HepG2 (cell line): ENCODE measurements around the gene TP53BP2. TPM values are rescaled to one million over a fixed set of nuclear protein-coding genes. Genes with fewer than 3 reads are reported as not detected.

Source experiments
- ATAC-seq: fragments of 200-7000 bp; cut with Tn5 transposase; 3 replicates; pipeline ENCODE4 v1.9.1; 2020; ENCODE audit warnings: mild to moderate bottlenecking, moderate library complexity
- BruUV-seq: library from RNA; stranded (reverse); fragments of 400-500 nt; replicated peaks from 2 replicates; lab custom pipeline; 2021; lab: Mats Ljungman, UMichigan
- CTCF ChIA-PET: fragments of 300-600 bp; formaldehyde crosslinking; extraction: SDS; loops from one replicate; lab custom pipeline; 2021; ENCODE audit warnings: low total read pairs, inconsistent platforms, low intra/inter-chr PET ratio; lab: Yijun Ruan, JAX
- POLR2A ChIA-PET: fragments of 350-600 bp; sonication (Branson Sonifier 250); formaldehyde crosslinking; loops from one replicate; lab custom pipeline; 2020; ENCODE audit warnings: antibody characterized with exemption, inconsistent platforms; lab: Yijun Ruan, JAX
- DNase-seq: peaks from one replicate; pipeline ENCODE4 v3.0.0-alpha.2; 2015; ENCODE audit warnings: low spot score
- FAIRE-seq: peaks from 3 replicates; lab custom pipeline; 2011; peaks lifted over from hg19 to GRCh38; lab: Jason Lieb, UNC
- H2AFZ ChIP-seq: one replicate; pipeline ENCODE4 v1.6.1; 2011; ENCODE audit warnings: low read length, inconsistent platforms
- H3K27ac ChIP-seq: fragments of 300-600 bp; 3 replicates; pipeline ENCODE4 v1.8.0; 2011; ENCODE audit warnings: mixed run types, mild to moderate bottlenecking, mixed read lengths, low read length, inconsistent platforms; ENCODE audit not compliant: insufficient read depth; ENCODE audit errors: extremely low read length
- H3K27me3 ChIP-seq, 2 experiments: fragments of 200-600 bp in 1 of 2; 2 replicates in 1 of 2; 3 replicates in 1 of 2; pipeline versions ENCODE4 v1.6.0 to v1.8.0; 2011; ENCODE audit warnings: low read length in 2 of 2, mild to moderate bottlenecking in 2 of 2, moderate library complexity in 2 of 2, inconsistent platforms in 1 of 2; ENCODE audit not compliant: insufficient read depth in 2 of 2, control insufficient read depth in 1 of 2
- H3K36me3 ChIP-seq, 2 experiments: fragments of 200-600 bp in 1 of 2; replicated peaks in 1 of 2; 2 replicates in 1 of 2; 3 replicates in 1 of 2; pipeline versions ENCODE4 v1.5.1 to v1.8.0; 2011; ENCODE audit warnings: low read length in 2 of 2, inconsistent platforms in 1 of 2; ENCODE audit not compliant: insufficient read depth in 2 of 2, control insufficient read depth in 1 of 2
- H3K4me1 ChIP-seq: 2 replicates; pipeline ENCODE4 v1.5.1; 2012; ENCODE audit warnings: low read length, inconsistent platforms; ENCODE audit not compliant: insufficient read depth
- H3K4me2 ChIP-seq: 2 replicates; pipeline ENCODE4 v1.6.0; 2011; ENCODE audit warnings: low read depth, low read length, inconsistent platforms
- H3K4me3 ChIP-seq, 3 experiments: fragments of 200-600 bp in 1 of 3; sonication (generic), shearing (Covaris generic) in 1 of 3; replicated peaks in 1 of 3; 2 replicates each; pipeline ENCODE4 v1.5.1; 2011 to 2016; ENCODE audit warnings: low read length in 3 of 3, inconsistent platforms in 2 of 3, low read depth in 2 of 3, mild to moderate bottlenecking in 2 of 3, control low read depth in 1 of 3, mixed read lengths in 1 of 3; ENCODE audit not compliant: insufficient read depth in 1 of 3
- H3K79me2 ChIP-seq: one replicate; pipeline ENCODE4 v1.6.1; 2011; ENCODE audit warnings: low read length, inconsistent platforms; ENCODE audit not compliant: insufficient read depth
- H3K9ac ChIP-seq: 2 replicates; pipeline ENCODE4 v1.6.0; 2011; ENCODE audit warnings: mild to moderate bottlenecking, low read depth, low read length, inconsistent platforms; ENCODE audit not compliant: insufficient read depth
- H3K9me3 ChIP-seq: 2 replicates; pipeline ENCODE4 v1.5.1; 2012; ENCODE audit warnings: mild to moderate bottlenecking, low read length
- H4K20me1 ChIP-seq: 2 replicates; pipeline ENCODE4 v1.6.0; 2011; ENCODE audit warnings: inconsistent platforms, mild to moderate bottlenecking, low read length, moderate library complexity; ENCODE audit not compliant: insufficient read depth
- CREM ChIP-seq, 2 experiments: sonication (generic) in 1 of 2; formaldehyde crosslinking in 1 of 2; IDR thresholded peaks; 2 replicates each; pipeline versions ENCODE4 v1.4.0 to v1.6.1; 2016 to 2020; ENCODE audit warnings: antibody characterized with exemption in 1 of 2, mild to moderate bottlenecking in 1 of 2, missing genetic modification reagents in 1 of 2
- FOSL1 ChIP-seq: sonication (generic); formaldehyde crosslinking; IDR thresholded peaks from 2 replicates; pipeline ENCODE4 v1.9.0; 2021; ENCODE audit warnings: missing genetic modification reagents, borderline replicate concordance
- IRF9 ChIP-seq: sonication (generic); formaldehyde crosslinking; IDR thresholded peaks from 2 replicates; pipeline ENCODE4 v1.8.0; 2022; ENCODE audit warnings: missing genetic modification reagents, mild to moderate bottlenecking, borderline replicate concordance
- KDM4B ChIP-seq: sonication (generic); formaldehyde crosslinking; IDR thresholded peaks from 2 replicates; pipeline ENCODE4 v1.4.0; 2020; ENCODE audit warnings: missing genetic modification reagents
- RBM39 ChIP-seq: fragments of 200-400 bp; formaldehyde crosslinking; IDR thresholded peaks from one replicate; pipeline ENCODE4 v1.6.1; 2018; ENCODE audit warnings: antibody characterized with exemption, mild to moderate bottlenecking, low read depth, low read length; ENCODE audit not compliant: poor library complexity, severe bottlenecking
- ZNF251 ChIP-seq: sonication (generic); formaldehyde crosslinking; IDR thresholded peaks from 2 replicates; pipeline ENCODE4 v1.9.0; 2021; ENCODE audit warnings: mild to moderate bottlenecking, missing genetic modification reagents
- ZNF431 ChIP-seq: sonication (generic); formaldehyde crosslinking; IDR thresholded peaks from 2 replicates; pipeline ENCODE4 v1.9.0; 2022; ENCODE audit warnings: missing genetic modification reagents, low read depth, mild to moderate bottlenecking, borderline replicate concordance
- ZNF747 ChIP-seq: sonication (generic); formaldehyde crosslinking; IDR thresholded peaks from 2 replicates; pipeline ENCODE4 v1.8.1; 2023; ENCODE audit warnings: missing genetic modification reagents, mild to moderate bottlenecking, borderline replicate concordance
- ZNF83 ChIP-seq: sonication (generic); formaldehyde crosslinking; IDR thresholded peaks from 2 replicates; pipeline ENCODE4 v1.4.0; 2020; ENCODE audit warnings: missing genetic modification reagents, mild to moderate bottlenecking, borderline replicate concordance
- ZNF878 ChIP-seq: sonication (generic); formaldehyde crosslinking; IDR thresholded peaks from 2 replicates; pipeline ENCODE4 v1.8.1; 2023; ENCODE audit warnings: mild to moderate bottlenecking, missing genetic modification reagents, moderate library complexity
- WGBS: methylation state at CpG from one replicate; pipeline ENCODE4 v1.1.6; 2017; ENCODE audit warnings: low lambda C conversion rate; 5-methylcytosine and 5-hydroxymethylcytosine counted together
- in situ Hi-C: cut with HindIII; loops from 2 replicates; pipeline ENCODE4 v1.10.0; 2017; ENCODE audit warnings: low pct_unique_long_range_greater_than_20kb; ENCODE audit not compliant: extremely low pct_ligation_motif_present
- intact Hi-C: fragments of 100-400 bp; cut with micrococcal nuclease; formaldehyde crosslinking; loops from one replicate; pipeline ENCODE4 v1.10.0; 2022; ENCODE audit not compliant: unreplicated experiment
- polyA plus RNA-seq, 8 experiments: library from polyadenylated mRNA; depleted of rRNA in 3 of 8; stranded (reverse) in 7 of 8; unstranded in 1 of 8; fragments of >200 nt; fragmentation: Illumina TruSeq in 4 of 8; extraction: Trizol in 4 of 8; gene quantifications; 2 replicates each; pipeline versions ENCODE4 v1.2.1 to v1.2.3, GENCODE V29; 2011 to 2016; ENCODE audit warnings: low read depth in 4 of 8, missing spikeins in 1 of 8, mixed read lengths in 1 of 8; ENCODE audit not compliant: insufficient read depth in 1 of 8
- total RNA-seq, 5 experiments: library from RNA; depleted of rRNA; stranded (reverse); fragments of >200 nt; fragmentation: Illumina TruSeq; extraction: Trizol; gene quantifications; 2 replicates each; pipeline ENCODE4 v1.2.3, GENCODE V29; 2016; ENCODE audit warnings: low read depth in 1 of 5

Gene TP53BP2
- total and polyA plus RNA-seq, 2 of the 13 experiments (the other 11 are each of a cell fraction or from before 2014, with no cell fraction given), result 10.0 to 14.0 TPM

GRCh38 chr1:223878598-223879325 is 33.0 kb upstream of the TP53BP2 start:
- no peak overlapping the region for H3K4me2 ChIP-seq
- 92% methylated on average over 1 of the region's 1 CpG for WGBS
- H3K4me1 ChIP-seq, result no peaks in the 10 kb centered on the region
- no peak overlapping the region for H3K9ac ChIP-seq
- no peaks in the 10 kb centered on the region for H3K9me3 ChIP-seq
- H3K79me2 ChIP-seq, result no peaks in the 10 kb centered on the region
- ChIA-PET POLR2A (no interaction called here), CTCF (no interaction called here)
- H3K27me3 ChIP-seq, result no peaks in the 10 kb centered on the region
- DNase-seq (no peak), FAIRE-seq (no peak), ATAC-seq (no peak)
- intact Hi-C loops (no loop called here), in situ Hi-C loops (no loop called here)
- H3K27ac ChIP-seq, result no peak overlapping the region
- BruUV-seq, result no TSS peak
- TF ChIP-seq RBM39, result no peak
- TF ChIP-seq ZNF251 (CRISPR knock-in tag), result no peak
- no peak for TF ChIP-seq ZNF431 (CRISPR knock-in tag)
- TF ChIP-seq ZNF747, result no peak
- TF ChIP-seq ZNF878, result no peak
- TF ChIP-seq IRF9 (CRISPR knock-in tag), result no peak
- TF ChIP-seq ZNF83, result no peak
- TF ChIP-seq FOSL1, result no peak
- TF ChIP-seq KDM4B (CRISPR knock-in tag), result no peak
- no peak for TF ChIP-seq CREM (IDR thresholded peaks at IDR 0.05)
- TF ChIP-seq CREM (CRISPR knock-in tag; IDR thresholded peaks at IDR 0.05), result no peak
- no peaks in the 10 kb centered on the region for H4K20me1 ChIP-seq
- no peak overlapping the region for H2AFZ ChIP-seq
- no peaks in the 10 kb centered on the region for H3K36me3 ChIP-seq
- H3K4me3 ChIP-seq, result no peak overlapping the region
